HUES48 (cell line): ENCODE measurements around the gene CCDC33.

Experiments used
- H3K27ac ChIP-seq: one replicate; pipeline ENCODE4 v1.7.0; 2013; ENCODE audit warnings: low read depth, low read length, inconsistent platforms
- H3K27me3 ChIP-seq: 2 replicates; pipeline ENCODE4 v1.6.1; 2013; ENCODE audit warnings: mild to moderate bottlenecking, low read length; ENCODE audit not compliant: control insufficient read depth, insufficient read depth
- H3K36me3 ChIP-seq: 2 replicates; pipeline ENCODE4 v1.6.1; 2013; ENCODE audit warnings: low read length; ENCODE audit not compliant: control insufficient read depth, insufficient read depth
- H3K4me1 ChIP-seq: 2 replicates; pipeline ENCODE4 v1.6.1; 2013; ENCODE audit warnings: mild to moderate bottlenecking, low read length; ENCODE audit not compliant: control insufficient read depth, insufficient read depth
- H3K4me3 ChIP-seq: 2 replicates; pipeline ENCODE4 v1.5.1; 2013; ENCODE audit warnings: mild to moderate bottlenecking, low read depth, low read length
- H3K9ac ChIP-seq: 2 replicates; pipeline ENCODE4 v1.6.1; 2013; ENCODE audit warnings: mild to moderate bottlenecking, low read depth, low read length, moderate library complexity
- H3K9me3 ChIP-seq: 2 replicates; pipeline ENCODE4 v1.6.1; 2013; ENCODE audit warnings: low read length; ENCODE audit not compliant: control insufficient read depth, insufficient read depth

CCDC33 gene

DNA sequence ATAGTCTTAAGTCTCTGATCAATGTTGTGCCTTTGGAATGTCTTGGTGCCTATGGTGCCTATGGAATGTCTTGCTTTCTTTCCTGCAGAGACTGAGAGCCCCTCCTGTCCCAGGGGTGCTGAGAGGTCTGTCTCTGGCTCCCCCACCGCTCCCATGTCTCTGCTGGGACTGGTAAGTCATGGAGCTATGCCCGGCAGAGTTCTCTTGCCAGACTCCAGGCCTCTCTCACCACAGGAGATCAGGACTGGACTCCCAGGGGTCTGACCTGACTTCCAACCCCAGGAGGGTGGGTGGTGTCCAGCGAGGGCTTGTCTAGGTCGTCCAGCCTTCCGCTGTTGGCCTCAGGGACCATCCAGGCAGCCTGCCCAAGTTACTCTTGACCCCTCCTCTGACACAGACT is 145.4 kb downstream of the CCDC33 start:
- Histone ChIP-seq H3K9me3 (no peaks in the 10 kb centered on the region), H3K4me1 (peaks cover 4% of the 10 kb centered on the region; the same call in 1 of the 2 replicates), H3K27me3 (no peaks in the 10 kb centered on the region), H3K27ac (no peak overlapping the region), H3K36me3 (no peaks in the 10 kb centered on the region), H3K4me3 (no peak overlapping the region), H3K9ac (no peak overlapping the region)

DNA sequence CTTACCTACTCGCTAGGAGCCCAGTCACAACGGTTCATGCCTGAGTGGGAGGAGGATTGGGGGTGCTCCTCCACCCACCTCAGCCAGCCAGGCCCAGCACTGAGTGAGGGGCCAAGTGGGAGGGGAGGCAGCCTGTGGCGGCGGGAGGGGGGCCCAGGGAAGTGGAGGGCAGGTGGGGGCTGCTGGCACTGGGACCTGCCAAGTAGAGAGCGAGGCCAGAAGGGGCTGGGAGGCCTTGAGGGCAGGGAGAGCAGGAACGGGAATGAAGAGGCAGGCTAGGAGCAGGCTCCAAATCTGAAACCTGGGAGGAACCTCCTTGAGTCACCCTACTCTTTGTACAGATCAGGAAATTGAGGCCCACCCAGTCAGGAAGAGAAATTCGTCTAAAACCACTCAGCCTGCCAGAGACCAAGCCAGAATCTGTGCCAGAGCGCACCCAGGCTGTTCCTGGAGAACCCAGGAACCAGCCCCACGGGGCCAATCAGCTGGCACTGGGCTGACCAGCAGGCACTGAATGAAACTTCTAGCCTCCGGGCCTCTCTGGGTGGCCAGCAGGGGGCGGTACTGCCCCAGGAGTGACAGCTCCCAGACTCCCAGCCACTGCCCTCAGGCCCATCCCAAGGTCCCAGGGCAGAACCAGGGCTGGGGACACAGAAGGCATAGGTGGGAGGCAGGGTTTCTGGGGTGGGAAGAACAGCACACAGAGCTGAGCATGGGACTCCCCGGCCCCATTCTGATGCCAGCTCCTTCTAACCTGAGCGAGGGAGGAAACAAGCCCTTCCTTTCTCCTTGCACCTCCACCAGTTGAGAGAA is 146.1 kb downstream of the CCDC33 start:
- no peak overlapping the region for H3K9ac ChIP-seq
- peaks cover 8% of the 10 kb centered on the region; the same call in 1 of the 2 replicates for H3K4me1 ChIP-seq
- H3K4me3 ChIP-seq = no peak overlapping the region
- H3K27me3 ChIP-seq = no peaks in the 10 kb centered on the region
- no peaks in the 10 kb centered on the region for H3K9me3 ChIP-seq
- H3K27ac ChIP-seq = no peak overlapping the region
- H3K36me3 ChIP-seq = no peaks in the 10 kb centered on the region

DNA sequence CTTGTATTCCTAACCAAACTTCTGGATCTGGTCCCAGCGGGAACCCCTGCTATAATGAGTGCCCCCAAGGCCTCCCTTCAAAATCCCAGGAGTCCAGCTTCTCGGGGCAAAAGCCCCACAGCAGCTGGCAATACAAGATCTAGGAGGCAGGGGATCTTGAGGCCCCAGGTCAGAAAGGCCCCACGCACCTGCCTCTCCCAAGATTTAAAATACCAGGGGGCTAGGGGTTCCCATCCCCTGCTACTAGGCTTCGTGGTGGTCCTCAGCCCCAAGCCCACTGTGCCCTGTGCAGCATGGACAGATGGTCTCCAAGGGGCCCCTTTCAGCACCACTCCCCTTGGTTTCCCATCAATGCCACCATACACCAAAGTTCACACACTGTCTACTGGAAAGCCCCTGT is 147.2 kb downstream of the CCDC33 start:
- H3K27me3 ChIP-seq = no peaks in the 10 kb centered on the region
- no peak overlapping the region for H3K27ac ChIP-seq
- H3K4me1 ChIP-seq = peaks cover 8% of the 10 kb centered on the region; the same call in 1 of the 2 replicates
- no peak overlapping the region for H3K9ac ChIP-seq
- H3K4me3 ChIP-seq = no peak overlapping the region
- H3K36me3 ChIP-seq = no peaks in the 10 kb centered on the region
- no peaks in the 10 kb centered on the region for H3K9me3 ChIP-seq

DNA sequence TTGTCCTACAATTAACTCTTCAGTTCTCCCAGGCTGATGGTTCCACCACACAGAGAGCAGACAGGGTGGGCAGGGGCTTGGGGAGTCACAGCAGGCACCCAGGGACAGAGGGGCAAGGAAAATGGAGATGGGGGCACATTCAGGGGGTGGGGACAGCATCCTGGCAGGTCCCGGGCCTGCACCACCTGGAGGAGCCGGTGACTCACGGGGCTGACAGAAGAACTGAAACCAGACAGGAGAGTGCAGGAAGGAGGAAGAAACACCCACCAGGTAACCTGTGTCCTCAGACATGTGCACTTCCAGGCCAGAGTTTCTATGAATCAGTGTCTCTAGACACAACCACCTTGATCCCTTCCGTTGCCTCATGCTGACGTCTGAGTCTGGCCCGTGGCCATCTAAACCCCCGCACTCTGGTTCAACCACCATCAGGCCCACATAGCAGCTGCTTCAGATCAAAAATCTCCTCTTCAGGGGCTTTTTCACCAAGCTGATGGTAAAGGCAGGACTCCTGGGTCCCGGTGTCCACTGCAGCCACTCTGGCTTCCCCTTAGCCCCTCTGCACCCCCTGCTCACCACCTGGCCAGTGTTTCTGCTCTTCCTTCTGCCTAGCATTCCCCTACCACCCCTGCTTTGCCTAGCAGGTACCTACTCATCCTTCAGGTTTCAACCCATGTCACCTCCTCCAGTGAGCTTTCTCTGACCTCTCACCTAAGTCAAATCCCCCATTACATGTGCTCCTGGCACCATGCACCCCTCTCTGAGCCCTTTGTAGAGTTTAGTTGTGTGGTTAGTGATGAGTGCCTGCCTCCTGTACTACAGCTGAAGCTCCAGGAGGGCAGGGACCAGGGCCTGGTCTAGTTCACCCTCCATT is 147.8 kb downstream of the CCDC33 start:
- no peaks in the 10 kb centered on the region for H3K9me3 ChIP-seq
- no peak overlapping the region for H3K27ac ChIP-seq
- no peak overlapping the region for H3K4me3 ChIP-seq
- no peak overlapping the region for H3K9ac ChIP-seq
- H3K27me3 ChIP-seq = no peaks in the 10 kb centered on the region
- no peaks in the 10 kb centered on the region for H3K36me3 ChIP-seq
- H3K4me1 ChIP-seq = peaks cover 8% of the 10 kb centered on the region; the same call in 1 of the 2 replicates

DNA sequence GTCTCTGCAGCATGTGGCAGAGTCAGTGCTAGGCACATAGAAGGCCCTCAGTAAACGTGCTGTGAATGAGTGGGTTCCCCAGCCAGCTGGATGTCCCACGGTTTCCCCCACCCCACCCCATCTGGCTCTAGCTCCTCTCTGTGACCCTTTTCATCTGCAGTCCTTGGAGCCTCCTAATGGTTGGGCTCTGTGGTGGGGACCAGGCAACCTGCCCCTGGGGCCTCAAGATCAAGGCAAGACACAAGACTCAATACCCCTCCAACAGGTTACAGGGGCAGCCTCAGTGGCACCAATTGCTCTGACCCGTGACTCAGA is 148.4 kb downstream of the CCDC33 start:
- no peaks in the 10 kb centered on the region for H3K36me3 ChIP-seq
- H3K27me3 ChIP-seq = no peaks in the 10 kb centered on the region
- H3K27ac ChIP-seq = no peak overlapping the region
- no peak overlapping the region for H3K4me3 ChIP-seq
- no peak overlapping the region for H3K9ac ChIP-seq
- no peaks in the 10 kb centered on the region for H3K9me3 ChIP-seq
- H3K4me1 ChIP-seq = peaks cover 8% of the 10 kb centered on the region; the same call in 1 of the 2 replicates

DNA sequence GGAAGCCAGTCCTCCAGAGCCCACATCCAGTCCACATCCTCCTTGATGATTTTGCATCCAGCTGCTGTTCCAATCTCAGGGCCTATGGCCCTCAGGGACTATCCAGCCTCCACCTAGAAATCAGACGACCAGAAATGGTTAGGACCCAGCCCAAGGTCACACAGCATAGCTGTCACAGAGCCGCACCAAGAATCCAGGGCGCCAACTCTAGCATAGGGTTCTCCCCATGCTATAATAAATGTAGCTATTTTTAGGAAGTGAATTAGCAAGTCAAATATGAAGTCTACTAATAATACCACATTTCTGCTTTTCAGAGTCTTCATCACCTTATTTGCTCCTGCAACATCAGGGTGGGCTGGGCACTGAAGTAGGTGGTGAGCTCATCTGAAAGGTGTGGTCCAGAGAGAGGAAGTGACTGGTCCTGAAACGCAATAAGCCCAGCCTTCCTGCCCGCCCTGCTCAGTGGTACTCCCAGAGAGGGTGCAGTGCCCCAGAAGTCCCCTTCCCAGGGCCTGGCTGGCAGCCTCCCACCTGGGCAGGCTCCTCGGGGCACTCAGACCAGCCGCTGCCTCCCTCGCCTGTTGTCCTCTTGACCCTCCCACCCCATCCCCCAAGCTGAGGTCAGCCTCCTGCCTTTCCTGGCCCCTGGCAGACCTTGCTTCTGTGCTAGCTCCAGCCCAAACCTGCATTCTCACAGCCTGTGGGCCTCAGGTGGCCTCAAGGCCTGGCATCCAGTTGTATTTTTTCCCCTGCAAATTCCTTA is 148.9 kb downstream of the CCDC33 start:
- Histone ChIP-seq H3K9ac (no peak overlapping the region), H3K27ac (no peak overlapping the region), H3K9me3 (no peaks in the 10 kb centered on the region), H3K4me3 (no peak overlapping the region), H3K27me3 (no peaks in the 10 kb centered on the region), H3K4me1 (peaks cover 8% of the 10 kb centered on the region; the same call in 1 of the 2 replicates), H3K36me3 (no peaks in the 10 kb centered on the region)

DNA sequence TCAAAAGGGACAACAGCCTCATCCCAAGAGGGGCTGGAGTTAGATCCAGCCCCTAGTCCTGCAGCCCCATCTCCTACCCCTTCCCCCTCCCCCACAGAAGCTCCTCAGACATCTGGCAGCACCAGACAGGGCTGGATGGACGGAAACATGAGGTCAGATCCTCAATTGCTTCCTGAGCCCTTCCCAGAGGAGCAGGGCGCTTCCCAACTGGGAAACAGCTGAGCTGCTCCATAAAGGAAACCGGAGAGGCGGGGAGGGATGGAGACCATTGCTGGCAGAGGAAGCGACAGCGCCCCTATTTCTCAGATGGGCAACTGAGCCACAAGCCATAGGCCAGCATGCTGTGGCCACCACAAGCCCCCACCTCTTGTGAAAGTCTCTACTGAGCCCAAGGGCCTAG is 149.6 kb downstream of the CCDC33 start:
- Histone ChIP-seq H3K4me1 (peaks cover 8% of the 10 kb centered on the region; the same call in 1 of the 2 replicates), H3K4me3 (no peak overlapping the region), H3K9ac (no peak overlapping the region), H3K36me3 (no peaks in the 10 kb centered on the region), H3K27me3 (no peaks in the 10 kb centered on the region), H3K27ac (no peak overlapping the region), H3K9me3 (no peaks in the 10 kb centered on the region)
